ENCODE results near the gene VAV2.

Gene VAV2

DNA sequence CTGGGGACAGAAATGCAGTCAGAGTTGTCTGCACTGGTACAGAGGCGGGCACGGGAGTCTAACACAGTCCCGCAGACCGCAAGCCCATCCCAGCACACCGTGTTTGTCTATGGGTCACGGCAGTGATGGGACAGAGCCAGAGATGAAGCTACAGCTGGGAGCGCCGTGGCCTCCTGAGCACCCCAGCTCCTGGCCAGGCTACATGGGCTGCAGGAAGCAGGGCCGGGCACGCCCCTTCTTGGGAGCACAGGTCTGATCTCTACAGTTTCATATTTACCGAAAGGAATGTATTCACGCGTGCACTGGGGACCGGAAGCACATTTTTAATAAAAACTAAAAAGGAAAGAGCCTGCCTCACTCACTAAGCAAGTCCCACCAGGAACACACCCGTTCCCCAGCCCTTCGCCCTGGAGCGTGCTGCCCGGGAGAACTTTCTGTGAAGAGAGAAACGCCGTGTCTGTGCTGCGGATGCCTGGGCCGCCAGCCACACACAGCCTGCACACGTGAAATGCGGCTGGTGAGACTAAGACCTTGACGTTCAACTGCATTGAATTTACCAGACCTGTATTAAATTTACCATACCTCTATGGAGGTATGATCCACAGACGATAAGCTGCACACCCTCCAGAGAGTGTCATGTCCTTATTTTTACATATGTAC, 81.1 kb downstream of the VAV2 start:
- no peak overlapping the region for H3K4me2 ChIP-seq (ENCODE audit: low read length)
- H3K79me2 ChIP-seq: peaks cover 2% of the 10 kb centered on the region
- H3K9ac ChIP-seq: no peak overlapping the region

GRCh38 chr9:133906932-133907910, 84.9 kb downstream of the VAV2 start:
- Histone ChIP-seq H3K9ac (no peak overlapping the region), H2AFZ (no peak overlapping the region), H3K4me1 (no peaks in the 10 kb centered on the region), H3K4me3 (ENCODE audit: low read depth, low read length) (no peak overlapping the region), H3K79me2 (peaks cover 2% of the 10 kb centered on the region), H3K9me3 (ENCODE audit: control insufficient read depth, low read length) (no peaks in the 10 kb centered on the region), H3K36me3 (ENCODE audit: control insufficient read depth, insufficient read depth, low read length) (no peaks in the 10 kb centered on the region), H3K4me2 (ENCODE audit: low read length) (no peak overlapping the region), H3K27me3 (ENCODE audit: control insufficient read depth, insufficient read depth, low read length) (no peaks in the 10 kb centered on the region), H3K27ac (no peak overlapping the region)
- TF ChIP-seq, protein P1, sequence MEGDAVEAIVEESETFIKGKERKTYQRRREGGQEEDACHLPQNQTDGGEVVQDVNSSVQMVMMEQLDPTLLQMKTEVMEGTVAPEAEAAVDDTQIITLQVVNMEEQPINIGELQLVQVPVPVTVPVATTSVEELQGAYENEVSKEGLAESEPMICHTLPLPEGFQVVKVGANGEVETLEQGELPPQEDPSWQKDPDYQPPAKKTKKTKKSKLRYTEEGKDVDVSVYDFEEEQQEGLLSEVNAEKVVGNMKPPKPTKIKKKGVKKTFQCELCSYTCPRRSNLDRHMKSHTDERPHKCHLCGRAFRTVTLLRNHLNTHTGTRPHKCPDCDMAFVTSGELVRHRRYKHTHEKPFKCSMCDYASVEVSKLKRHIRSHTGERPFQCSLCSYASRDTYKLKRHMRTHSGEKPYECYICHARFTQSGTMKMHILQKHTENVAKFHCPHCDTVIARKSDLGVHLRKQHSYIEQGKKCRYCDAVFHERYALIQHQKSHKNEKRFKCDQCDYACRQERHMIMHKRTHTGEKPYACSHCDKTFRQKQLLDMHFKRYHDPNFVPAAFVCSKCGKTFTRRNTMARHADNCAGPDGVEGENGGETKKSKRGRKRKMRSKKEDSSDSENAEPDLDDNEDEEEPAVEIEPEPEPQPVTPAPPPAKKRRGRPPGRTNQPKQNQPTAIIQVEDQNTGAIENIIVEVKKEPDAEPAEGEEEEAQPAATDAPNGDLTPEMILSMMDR (IDR thresholded peaks at IDR 0.05): no peak

More for the DNA sequence above, 81.1 kb downstream of the VAV2 start:
- TF ChIP-seq, protein P1 (IDR thresholded peaks at IDR 0.05): no peak
- Histone ChIP-seq H3K4me3 (ENCODE audit: low read depth, low read length) (no peak overlapping the region), H3K27me3 (ENCODE audit: control insufficient read depth, insufficient read depth, low read length) (no peaks in the 10 kb centered on the region), H3K27ac (no peak overlapping the region), H3K4me1 (no peaks in the 10 kb centered on the region), H3K36me3 (ENCODE audit: control insufficient read depth, insufficient read depth, low read length) (no peaks in the 10 kb centered on the region), H3K9me3 (ENCODE audit: control insufficient read depth, low read length) (no peaks in the 10 kb centered on the region), H2AFZ (no peak overlapping the region)

- Histone ChIP-seq H3K4me3 (ENCODE audit: low read depth, low read length) (no peak overlapping the region), H3K4me2 (ENCODE audit: low read length) (no peak overlapping the region), H3K27me3 (ENCODE audit: control insufficient read depth, insufficient read depth, low read length) (no peaks in the 10 kb centered on the region), H2AFZ (no peak overlapping the region), H3K4me1 (no peaks in the 10 kb centered on the region), H3K9me3 (ENCODE audit: control insufficient read depth, low read length) (no peaks in the 10 kb centered on the region), H3K27ac (no peak overlapping the region), H3K36me3 (ENCODE audit: control insufficient read depth, insufficient read depth, low read length) (no peaks in the 10 kb centered on the region), H3K9ac (no peak overlapping the region), H3K79me2 (no peaks in the 10 kb centered on the region)
- TF ChIP-seq, protein P1 (IDR thresholded peaks at IDR 0.05): no peak
These were observed 85.9 kb downstream of the VAV2 start for GRCh38 chr9:133906218-133906617.

DNA sequence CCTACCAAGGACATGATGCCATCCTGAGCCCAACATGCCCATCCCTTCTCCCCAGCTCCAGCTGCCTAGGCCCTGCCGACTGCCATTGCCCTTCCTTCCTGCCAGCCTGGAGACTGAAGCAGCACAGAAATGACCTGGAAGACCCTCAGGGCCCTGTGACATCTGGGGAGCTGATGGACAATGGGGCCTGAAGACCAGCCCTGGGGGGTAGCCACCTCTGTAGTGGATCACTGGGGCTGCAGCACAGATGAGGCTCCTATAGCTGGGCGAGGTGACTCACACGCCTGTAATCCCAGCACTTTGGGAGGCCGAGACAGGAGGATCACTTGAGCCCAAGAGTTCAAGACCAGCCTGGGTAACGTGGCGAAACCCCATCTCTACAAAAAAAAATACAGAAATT, 86.6 kb downstream of the VAV2 start:
- H3K9ac ChIP-seq: no peak overlapping the region
- no peak overlapping the region for H2AFZ ChIP-seq
- no peak overlapping the region for H3K4me3 ChIP-seq (ENCODE audit: low read depth, low read length)
- no peaks in the 10 kb centered on the region for H3K36me3 ChIP-seq (ENCODE audit: control insufficient read depth, insufficient read depth, low read length)
- no peaks in the 10 kb centered on the region for H3K4me1 ChIP-seq
- H3K79me2 ChIP-seq: no peaks in the 10 kb centered on the region
- H3K9me3 ChIP-seq (ENCODE audit: control insufficient read depth, low read length): no peaks in the 10 kb centered on the region
- H3K27ac ChIP-seq: no peak overlapping the region
- H3K27me3 ChIP-seq (ENCODE audit: control insufficient read depth, insufficient read depth, low read length): no peaks in the 10 kb centered on the region
- no peak overlapping the region for H3K4me2 ChIP-seq (ENCODE audit: low read length)
- TF ChIP-seq, protein P1 (IDR thresholded peaks at IDR 0.05): no peak
